Chondrocyte (in vitro differentiated cells): Measurements from ENCODE around the gene GPR158. TPM values are rescaled to one million over a fixed set of nuclear protein-coding genes. Genes with fewer than 3 reads are reported as not detected.

Source experiments
- DNase-seq: peaks from one replicate; pipeline ENCODE4 v3.0.0; 2021; ENCODE audit warnings: mixed read lengths, low spot score
- H3K27ac Mint-ChIP-seq: one replicate; pipeline ENCODE4 v1.8.0; 2021; ENCODE audit warnings: mild to moderate bottlenecking, moderate library complexity, mixed read lengths; ENCODE audit not compliant: unreplicated experiment
- H3K27me3 Mint-ChIP-seq: 2 replicates; pipeline ENCODE4 v1.8.0; 2021; ENCODE audit warnings: low read depth, mixed read lengths
- H3K36me3 Mint-ChIP-seq: 2 replicates; pipeline ENCODE4 v1.8.0; 2021; ENCODE audit warnings: low read depth, mixed read lengths
- H3K4me1 Mint-ChIP-seq: 2 replicates; pipeline ENCODE4 v1.8.0; 2021; ENCODE audit warnings: low read depth, mild to moderate bottlenecking, mixed read lengths
- H3K4me3 Mint-ChIP-seq: one replicate; pipeline ENCODE4 v1.8.0; 2021; ENCODE audit warnings: mild to moderate bottlenecking, moderate library complexity, mixed read lengths; ENCODE audit not compliant: unreplicated experiment
- H3K9me3 Mint-ChIP-seq: 2 replicates; pipeline ENCODE4 v1.8.0; 2021; ENCODE audit warnings: low read depth, mixed read lengths
- CTCF ChIP-seq: fragments of 200-600 bp; sonication (generic); IDR thresholded peaks from 2 replicates; pipeline ENCODE4 v1.5.0; 2021; ENCODE audit warnings: antibody characterized with exemption, mild to moderate bottlenecking, moderate library complexity
- total RNA-seq: library from RNA; stranded (reverse); gene quantifications from 3 replicates; pipeline ENCODE4 v1.2.1, GENCODE V29; 2021

Gene GPR158
- total RNA-seq, 1 donor from 2014 or later: 0.10 TPM

GRCh38 chr10:25614652-25615051, 439.9 kb downstream of the GPR158 start:
- Mint-ChIP-seq H3K36me3 (no peaks in the 10 kb centered on the region), H3K4me1 (no peaks in the 10 kb centered on the region), H3K4me3 (no peak overlapping the region), H3K9me3 (peaks cover 25% of the 10 kb centered on the region), H3K27ac (no peak overlapping the region), H3K27me3 (peaks cover 2% of the 10 kb centered on the region)
- no peak for TF ChIP-seq CTCF
- DNase-seq: no peak

DNA sequence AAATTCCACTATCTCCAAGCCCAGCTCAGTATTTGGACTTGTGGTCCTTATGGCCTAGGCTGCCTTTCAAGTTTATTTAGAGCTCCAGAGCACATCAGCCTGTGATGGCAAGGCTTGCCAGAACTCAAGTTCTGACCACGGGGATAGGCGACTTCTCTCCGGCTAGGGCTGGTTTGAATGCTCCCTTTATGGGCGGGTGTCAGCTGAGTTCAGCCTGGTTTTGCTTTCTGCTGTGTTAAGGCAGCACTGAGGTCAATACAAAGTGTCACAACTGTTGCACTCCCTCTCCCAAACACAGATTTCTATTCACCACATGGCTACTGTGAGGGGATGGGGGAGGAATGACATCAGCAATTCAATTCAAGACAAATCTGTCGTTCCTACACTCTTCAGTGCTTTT, 441.1 kb downstream of the GPR158 start:
- Mint-ChIP-seq H3K36me3 (no peaks in the 10 kb centered on the region), H3K4me1 (no peaks in the 10 kb centered on the region), H3K4me3 (no peak overlapping the region), H3K27me3 (peaks cover 2% of the 10 kb centered on the region), H3K27ac (no peak overlapping the region), H3K9me3 (peaks cover 21% of the 10 kb centered on the region)
- DNase-seq: no peak
- TF ChIP-seq CTCF: no peak

DNA sequence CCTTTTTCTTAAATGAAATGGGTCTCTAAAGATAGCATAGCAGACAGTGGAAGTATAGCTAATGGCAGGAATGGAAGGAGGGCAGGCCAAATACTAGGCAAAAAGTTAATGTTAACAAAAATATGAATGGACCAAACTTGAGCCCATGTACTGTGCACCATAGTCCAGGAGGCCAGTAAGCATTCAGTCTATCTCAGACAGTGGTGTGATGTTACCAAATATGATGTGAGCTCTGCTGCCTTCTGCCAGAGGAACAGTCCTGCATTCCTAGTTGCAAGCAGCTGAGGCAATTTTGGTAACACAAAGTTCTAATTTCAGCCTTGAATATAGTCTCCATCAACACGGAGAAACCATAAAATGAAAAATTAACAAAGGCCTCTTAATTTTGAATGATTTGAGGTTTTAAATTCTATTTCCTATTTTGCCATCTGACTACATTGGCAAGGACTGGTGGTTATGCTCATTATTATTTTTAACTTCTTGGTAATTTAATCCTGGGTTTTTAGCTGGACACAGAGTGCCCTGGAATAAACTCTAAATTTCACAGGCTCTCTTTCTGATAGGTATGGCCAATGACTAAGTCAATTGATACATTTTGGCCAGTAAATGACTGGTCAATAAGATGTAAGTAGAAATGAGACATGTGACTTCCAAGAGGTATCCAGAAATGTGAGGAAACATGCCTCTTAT, 442.2 kb downstream of the GPR158 start:
- Mint-ChIP-seq H3K9me3 (peaks cover 16% of the 10 kb centered on the region), H3K4me1 (no peaks in the 10 kb centered on the region), H3K27me3 (peaks cover 2% of the 10 kb centered on the region), H3K36me3 (no peaks in the 10 kb centered on the region), H3K27ac (no peak overlapping the region), H3K4me3 (no peak overlapping the region)
- DNase-seq: no peak
- no peak for TF ChIP-seq CTCF

DNA sequence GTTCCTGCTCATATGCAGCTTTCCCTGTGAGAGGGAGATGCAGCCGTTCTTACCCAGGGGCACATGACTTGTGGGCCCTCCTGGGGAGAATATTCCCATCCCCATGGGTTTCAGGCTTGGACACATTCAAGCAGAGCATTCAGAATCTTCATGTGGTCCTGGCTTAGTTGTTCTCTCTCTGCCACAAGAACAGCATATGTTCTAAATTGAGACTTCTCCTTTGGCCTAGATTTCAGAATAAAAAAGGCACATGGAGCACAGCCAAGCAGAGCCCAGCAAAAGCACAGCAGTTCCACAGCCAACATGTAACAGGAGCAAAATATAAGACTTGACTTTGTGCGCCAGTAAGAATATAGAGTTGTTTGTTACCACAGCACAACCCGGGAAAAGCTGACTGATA, 452.8 kb downstream of the GPR158 start:
- DNase-seq: no peak
- peaks cover 3% of the 10 kb centered on the region for H3K9me3 Mint-ChIP-seq
- no peak overlapping the region for H3K4me3 Mint-ChIP-seq
- H3K27me3 Mint-ChIP-seq: no peaks in the 10 kb centered on the region
- no peak for TF ChIP-seq CTCF
- H3K4me1 Mint-ChIP-seq: no peaks in the 10 kb centered on the region
- no peaks in the 10 kb centered on the region for H3K36me3 Mint-ChIP-seq
- no peak overlapping the region for H3K27ac Mint-ChIP-seq

DNA sequence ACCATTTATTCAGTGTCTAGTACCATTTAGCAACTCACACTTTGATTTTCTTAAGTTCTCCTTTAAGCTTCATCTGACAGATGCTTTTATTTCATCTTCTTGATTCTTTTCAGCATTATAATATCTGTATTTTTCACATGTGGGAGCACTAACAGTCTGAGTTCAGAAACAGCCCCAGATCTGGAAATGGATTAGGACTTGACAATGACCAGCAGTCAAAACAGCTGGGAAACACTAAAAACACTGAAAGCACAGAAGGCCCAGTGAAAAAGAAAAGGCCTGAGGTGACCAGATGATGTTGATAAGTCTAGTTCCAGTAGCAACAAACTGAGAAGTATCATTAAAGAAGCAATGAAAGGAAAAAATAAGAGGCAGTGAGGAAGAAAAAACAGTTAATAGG, 454.5 kb downstream of the GPR158 start:
- Mint-ChIP-seq H3K27ac (no peak overlapping the region), H3K27me3 (no peaks in the 10 kb centered on the region), H3K4me1 (no peaks in the 10 kb centered on the region), H3K4me3 (no peak overlapping the region), H3K36me3 (no peaks in the 10 kb centered on the region), H3K9me3 (peaks cover 2% of the 10 kb centered on the region)
- no peak for TF ChIP-seq CTCF
- DNase-seq: no peak
